Left ventricle myocardium inferior (tissue), 1 donor: ENCODE measurements around the gene TNFAIP3. TPM values are rescaled to one million over a fixed set of nuclear protein-coding genes. Genes with fewer than 3 reads are reported as not detected.

Source experiments
- DNase-seq: peaks from one replicate; pipeline ENCODE4 v3.0.0-alpha.2; 2020
- H3K27ac ChIP-seq: fragments of 200-600 bp; replicated peaks from 2 replicates; pipeline ENCODE4 v1.8.0; 2021
- H3K27me3 ChIP-seq: fragments of 200-600 bp; 2 replicates; pipeline ENCODE4 v1.8.0; 2021; ENCODE audit warnings: low read depth
- H3K36me3 ChIP-seq: fragments of 200-600 bp; 2 replicates; pipeline ENCODE4 v1.8.0; 2021
- H3K4me1 ChIP-seq: fragments of 200-600 bp; 2 replicates; pipeline ENCODE4 v1.8.0; 2021
- H3K4me3 ChIP-seq: fragments of 200-600 bp; 2 replicates; pipeline ENCODE4 v1.8.0; 2021; ENCODE audit warnings: mild to moderate bottlenecking, moderate library complexity
- H3K9me3 ChIP-seq: fragments of 200-600 bp; replicated peaks from 2 replicates; pipeline ENCODE4 v1.8.0; 2021
- CTCF ChIP-seq: fragments of 200-600 bp; IDR thresholded peaks from 2 replicates; pipeline ENCODE4 v1.8.0; 2021; ENCODE audit warnings: antibody characterized with exemption, mild to moderate bottlenecking, borderline replicate concordance
- intact Hi-C: fragments of 100-400 bp; cut with micrococcal nuclease; formaldehyde crosslinking; loops from one replicate; pipeline ENCODE4 v1.11.0; 2022
- total RNA-seq: library from RNA; stranded (reverse); fragmentation: NEBNext Ultra II Directional; extraction: Animal tissue kit (Norgen Biotek cat#: 25700); gene quantifications from one replicate; pipeline ENCODE4 v1.2.1, GENCODE V29; 2021
- donor health status: DM: no; HTN: yes; CAD: no; lungs with severe emphysema.

Gene TNFAIP3
- total RNA-seq, 1 donor from 2014 or later: 7.0 TPM

- no peak overlapping the region for H3K27ac ChIP-seq
- intact Hi-C loops: no loop called here
- no peaks in the 10 kb centered on the region for H3K4me1 ChIP-seq
- DNase-seq: no peak
- no peak overlapping the region for H3K4me3 ChIP-seq
- H3K27me3 ChIP-seq: no peaks in the 10 kb centered on the region
- no peaks in the 10 kb centered on the region for H3K9me3 ChIP-seq
- TF ChIP-seq CTCF: no peak
- H3K36me3 ChIP-seq: no peaks in the 10 kb centered on the region
Observed at GRCh38 chr6:137923866-137924653, 57.0 kb downstream of the TNFAIP3 start.

- DNase-seq: no peak
- Histone ChIP-seq H3K9me3 (no peaks in the 10 kb centered on the region), H3K4me1 (no peaks in the 10 kb centered on the region), H3K4me3 (no peak overlapping the region), H3K27ac (no peak overlapping the region), H3K27me3 (no peaks in the 10 kb centered on the region), H3K36me3 (no peaks in the 10 kb centered on the region)
- intact Hi-C loops: no loop called here
- no peak for TF ChIP-seq CTCF
Observed at GRCh38 chr6:137925141-137925698, 58.2 kb downstream of the TNFAIP3 start.

- no peaks in the 10 kb centered on the region for H3K9me3 ChIP-seq
- H3K27ac ChIP-seq: no peak overlapping the region
- intact Hi-C loops: no loop called here
Observed at GRCh38 chr6:137926207-137926731, 59.2 kb downstream of the TNFAIP3 start.

GRCh38 chr6:137926985-137927384, 59.9 kb downstream of the TNFAIP3 start:
- intact Hi-C loops: no loop called here
- Histone ChIP-seq H3K4me3 (no peak overlapping the region), H3K9me3 (no peaks in the 10 kb centered on the region), H3K27ac (no peak overlapping the region), H3K27me3 (no peaks in the 10 kb centered on the region), H3K36me3 (no peaks in the 10 kb centered on the region), H3K4me1 (peaks cover 6% of the 10 kb centered on the region)
- DNase-seq: no peak
- no peak for TF ChIP-seq CTCF

More at GRCh38 chr6:137926207-137926731, 59.2 kb downstream of the TNFAIP3 start:
- Histone ChIP-seq H3K4me3 (no peak overlapping the region), H3K4me1 (no peaks in the 10 kb centered on the region), H3K27me3 (no peaks in the 10 kb centered on the region), H3K36me3 (no peaks in the 10 kb centered on the region)
- no peak for DNase-seq
- no peak for TF ChIP-seq CTCF

- no peak for TF ChIP-seq CTCF
- no peak for DNase-seq
- no peak overlapping the region for H3K4me3 ChIP-seq
- no peaks in the 10 kb centered on the region for H3K36me3 ChIP-seq
- H3K4me1 ChIP-seq: peaks cover 9% of the 10 kb centered on the region
- H3K27ac ChIP-seq: no peak overlapping the region
- H3K9me3 ChIP-seq: no peaks in the 10 kb centered on the region
- intact Hi-C loops: no loop called here
- no peaks in the 10 kb centered on the region for H3K27me3 ChIP-seq
Observed at GRCh38 chr6:137927777-137928218, 60.7 kb downstream of the TNFAIP3 start.
